T-cell (primary cell): ENCODE measurements around the gene MSANTD2. TPM values are rescaled to one million over a fixed set of nuclear protein-coding genes. Genes with fewer than 3 reads are reported as not detected.

Experiments
- ATAC-seq, 4 experiments: fragments of 200-7000 bp in 3 of 4; fragments of 150-1000 bp in 1 of 4; cut with Tn5 transposase; replicated peaks in 1 of 4; 1 replicate in 3 of 4; 2 replicates in 1 of 4; pipeline ENCODE4 v1.10.0; 2021; ENCODE audit warnings: moderate library complexity in 3 of 4, mild to moderate bottlenecking in 2 of 4, moderate number of reproducible peaks in 1 of 4
- CTCF ChIA-PET, 2 donors: fragments of 300-600 bp; sonication (Branson Sonifier 250); formaldehyde crosslinking; loops; one replicate each; lab custom pipeline; 2022; ENCODE audit warnings: antibody characterized with exemption in 2 of 2; lab: Charles Lee
- POLR2A ChIA-PET, 2 donors: fragments of 300-600 bp; sonication (Branson Sonifier 250); formaldehyde crosslinking; loops; one replicate each; lab custom pipeline; 2022; ENCODE audit warnings: antibody characterized with exemption in 2 of 2; lab: Charles Lee
- DNase-seq, 35 experiments: peaks; one replicate each; pipeline versions ENCODE4 v3.0.0 to v3.0.0-alpha.2; 2013 to 2023
- H3K27ac ChIP-seq: one replicate; pipeline ENCODE4 v1.5.1; 2013; ENCODE audit warnings: low read length
- H3K27me3 ChIP-seq, 2 experiments: replicated peaks in 1 of 2; 1 replicate in 1 of 2; 2 replicates in 1 of 2; pipeline versions ENCODE4 v1.6.1 to v1.7.0; 2013; ENCODE audit warnings: low read length in 1 of 2, mixed read lengths in 1 of 2; ENCODE audit not compliant: control insufficient read depth in 2 of 2, insufficient read depth in 2 of 2; ENCODE audit errors: extremely low read depth in 1 of 2
- H3K36me3 ChIP-seq, 2 donors: 1 replicate in 1 of 2; 2 replicates in 1 of 2; pipeline versions ENCODE4 v1.6.1 to v1.7.0; 2013; ENCODE audit warnings: low read length in 1 of 2; ENCODE audit not compliant: control insufficient read depth in 2 of 2, insufficient read depth in 1 of 2; ENCODE audit errors: extremely low read depth in 1 of 2
- H3K4me1 ChIP-seq, 2 experiments: 1 replicate in 1 of 2; 2 replicates in 1 of 2; pipeline versions ENCODE4 v1.6.1 to v1.7.0; 2013; ENCODE audit warnings: low read length in 2 of 2, mixed read lengths in 1 of 2; ENCODE audit not compliant: insufficient read depth in 2 of 2, control insufficient read depth in 1 of 2; ENCODE audit errors: extremely low read depth in 1 of 2
- H3K4me3 ChIP-seq, 2 donors: 1 replicate in 1 of 2; 2 replicates in 1 of 2; pipeline versions ENCODE4 v1.5.1 to v1.7.0; 2013; ENCODE audit warnings: mild to moderate bottlenecking in 2 of 2, low read length in 1 of 2, moderate library complexity in 1 of 2; ENCODE audit not compliant: control insufficient read depth in 1 of 2; ENCODE audit errors: extremely low read depth in 1 of 2
- H3K9me3 ChIP-seq: 2 replicates; pipeline ENCODE4 v1.7.0; 2013
- H3K27ac Mint-ChIP-seq, 2 donors: one replicate each; pipeline ENCODE4 v1.8.0; 2020 to 2021; ENCODE audit warnings: mild to moderate bottlenecking in 2 of 2, mixed read lengths in 2 of 2
- H3K27me3 Mint-ChIP-seq, 2 donors: one replicate each; pipeline ENCODE4 v1.8.0; 2021 to 2022; ENCODE audit warnings: mixed read lengths in 2 of 2
- H3K36me3 Mint-ChIP-seq: one replicate; pipeline ENCODE4 v1.8.0; 2021; ENCODE audit warnings: mixed read lengths
- H3K4me1 Mint-ChIP-seq, 3 donors: one replicate each; pipeline ENCODE4 v1.8.0; 2020 to 2022; ENCODE audit warnings: mixed read lengths in 3 of 3, mild to moderate bottlenecking in 1 of 3
- H3K4me3 Mint-ChIP-seq, 3 donors: one replicate each; pipeline ENCODE4 v1.8.0; 2020 to 2022; ENCODE audit warnings: mild to moderate bottlenecking in 3 of 3, mixed read lengths in 3 of 3, moderate library complexity in 3 of 3
- H3K9me3 Mint-ChIP-seq, 3 donors: one replicate each; pipeline ENCODE4 v1.8.0; 2020 to 2022; ENCODE audit warnings: mixed read lengths in 3 of 3
- WGBS: methylation state at CpG from one replicate; pipeline ENCODE4 v1.1.5; 2013; ENCODE audit warnings: missing lambda C conversion rate; ENCODE audit not compliant: insufficient coverage; 5-methylcytosine and 5-hydroxymethylcytosine counted together
- total RNA-seq, 35 experiments: library from RNA in 6 of 35; stranded (reverse) in 6 of 35; fragments of 120-200 nt in 1 of 35; gene quantifications; one replicate each; pipeline versions ENCODE4 v1.2.1 to v1.2.4 and lab custom pipeline; 2013 to 2026

MSANTD2 gene
- total RNA-seq (10 to 100 TPM; 10.1 to 25.2 (median 19.9) TPM), total RNA-seq (lab: John Stamatoyannopoulos, UW) (9.6 to 28.0 (median 14.7) reads per million in 29 experiments)
- 17.9 TPM for total RNA-seq (2013)

DNA sequence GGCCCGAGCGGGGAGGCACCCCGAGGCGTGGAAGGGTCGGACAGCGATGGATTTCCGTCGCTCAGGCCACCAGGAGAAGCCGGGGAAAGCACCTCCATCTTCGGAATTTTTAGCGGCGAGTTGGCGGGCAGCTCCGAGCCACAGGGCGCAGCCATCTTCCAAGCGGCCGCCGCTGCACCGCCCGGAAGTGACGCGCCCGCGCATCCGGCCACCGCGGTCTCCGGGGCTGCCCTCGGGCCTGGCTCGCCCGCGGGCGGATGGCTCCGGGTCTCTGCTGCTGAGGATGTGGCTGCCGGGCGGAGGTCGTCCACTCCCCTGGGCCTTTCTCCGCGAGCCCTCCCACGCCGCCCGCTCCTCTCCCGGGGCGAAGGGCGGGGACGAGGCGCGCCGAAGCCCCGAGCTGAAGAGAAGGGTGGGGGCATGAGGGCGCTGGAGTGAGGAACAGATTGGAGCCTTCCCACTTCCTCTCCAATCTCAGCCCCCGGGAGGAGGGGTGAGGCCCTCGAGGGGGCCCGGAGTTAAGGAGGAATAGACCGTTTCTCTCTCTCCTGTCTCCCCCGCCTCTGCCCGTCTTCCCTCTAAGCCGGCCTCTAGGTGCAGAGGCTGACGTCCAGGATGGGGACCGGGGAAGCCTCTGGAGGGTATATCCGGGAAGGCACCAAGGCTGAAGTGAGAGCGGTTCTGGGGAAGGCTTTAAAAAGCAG lies at the start of gene MSANTD2:
TSS of gene MSANTD2 (minus strand) at position 181 of the 704 bp plus-strand sequence. CDS start at position 155, 26 bp downstream.
- Mint-ChIP-seq H3K27ac (peak within 1 kb of the TSS; percentile 91 to 92), H3K4me3 (peak within 1 kb of the TSS; percentile 87 to 94 (median 93)), H3K27me3 (no peaks in the 10 kb centered on the region), H3K4me1 (peaks cover 18 to 32% (median 31%) of the 10 kb centered on the region in 3 donors), H3K36me3 (peaks cover 6% of the 10 kb centered on the region), H3K9me3 (no peaks in the 10 kb centered on the region)
- peak within 1 kb of the TSS; percentile 98 for H3K27ac ChIP-seq
- H3K9me3 ChIP-seq = no peaks in the 10 kb centered on the region
- DNase-seq (peak; percentile 38 to 85 (median 67)), ATAC-seq (peak; percentile 89 to 92 (median 90))
- H3K4me3 ChIP-seq = peak within 1 kb of the TSS; percentile 52 to 94
- no peaks in the 10 kb centered on the region for H3K27me3 ChIP-seq
- H3K4me1 ChIP-seq = peaks cover 11% of the 10 kb centered on the region in 2 experiments
- WGBS = 0% methylated on average over 39 of the region's 62 CpGs
- no peaks in the 10 kb centered on the region for H3K36me3 ChIP-seq
- ChIA-PET POLR2A (interaction anchor here in 1 of 2 donors (1.1 kb wide), 1 partner anchor 127 kb away, joined by 3 read pairs; the partner anchor contains the start of genes SIAE and SPA17), CTCF (interaction anchor here (0.8 to 1.6 kb wide), 9 partner anchors 36 to 157 kb away, joined by 3 to 11 read pairs (median 3); no protein-coding TSS in a partner anchor)

DNA sequence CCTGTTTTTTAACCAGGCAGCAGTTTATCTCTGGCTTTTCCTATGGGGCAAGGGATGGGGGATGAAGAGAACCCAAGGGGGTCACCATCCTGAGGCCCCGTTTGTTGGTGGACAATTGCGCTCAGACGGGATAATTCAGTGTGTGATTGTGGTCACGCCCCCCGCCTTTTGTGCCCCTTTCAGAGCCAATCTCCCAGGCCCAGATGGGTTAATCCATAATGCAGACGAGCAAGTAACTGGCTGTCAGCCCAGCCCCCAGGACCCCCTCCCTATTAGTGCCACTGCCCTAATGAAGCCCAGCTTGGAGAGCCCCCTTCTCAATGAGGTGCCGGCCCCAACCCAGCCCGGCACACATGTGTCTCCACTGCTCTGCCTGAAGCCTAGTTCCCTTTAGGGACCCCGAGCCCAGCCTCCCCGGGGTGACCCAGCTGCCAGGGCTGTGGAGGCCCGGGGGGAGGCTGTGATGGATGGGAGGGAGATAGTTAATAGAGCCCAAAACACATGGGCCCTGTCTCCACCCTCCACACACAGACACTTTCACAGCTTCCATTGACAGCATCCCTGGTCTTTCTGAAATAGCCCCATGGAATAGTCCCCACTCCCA lies 46.0 kb upstream of the MSANTD2 start:
- DNase-seq = no peak
- Mint-ChIP-seq H3K4me3 (no peak overlapping the region), H3K36me3 (no peaks in the 10 kb centered on the region), H3K27ac (no peak overlapping the region), H3K27me3 (peaks cover 81 to 88% of the 10 kb centered on the region in 2 donors), H3K9me3 (no peaks in the 10 kb centered on the region), H3K4me1 (peaks cover 0 to 9% (median 5%) of the 10 kb centered on the region in 3 donors)
- 22% methylated on average over 6 of the region's 11 CpGs for WGBS
- H3K36me3 ChIP-seq = no peaks in the 10 kb centered on the region
- POLR2A ChIA-PET = interaction anchor here in 1 of 2 donors (0.5 kb wide), 1 partner anchor 8 kb away, joined by 3 read pairs; no protein-coding TSS in a partner anchor
- H3K27ac ChIP-seq = no peak overlapping the region
- H3K4me1 ChIP-seq = peaks cover 0 to 9% of the 10 kb centered on the region in 2 experiments
- peaks cover 40 to 62% of the 10 kb centered on the region in 2 experiments for H3K27me3 ChIP-seq
- CTCF ChIA-PET = interaction anchor here in 1 of 2 donors (0.6 to 1.2 kb wide), 2 partner anchors 30 to 177 kb away, joined by 3 read pairs; no protein-coding TSS in a partner anchor
- no peak overlapping the region for H3K4me3 ChIP-seq
- H3K9me3 ChIP-seq = no peaks in the 10 kb centered on the region
- no peak for ATAC-seq

DNA sequence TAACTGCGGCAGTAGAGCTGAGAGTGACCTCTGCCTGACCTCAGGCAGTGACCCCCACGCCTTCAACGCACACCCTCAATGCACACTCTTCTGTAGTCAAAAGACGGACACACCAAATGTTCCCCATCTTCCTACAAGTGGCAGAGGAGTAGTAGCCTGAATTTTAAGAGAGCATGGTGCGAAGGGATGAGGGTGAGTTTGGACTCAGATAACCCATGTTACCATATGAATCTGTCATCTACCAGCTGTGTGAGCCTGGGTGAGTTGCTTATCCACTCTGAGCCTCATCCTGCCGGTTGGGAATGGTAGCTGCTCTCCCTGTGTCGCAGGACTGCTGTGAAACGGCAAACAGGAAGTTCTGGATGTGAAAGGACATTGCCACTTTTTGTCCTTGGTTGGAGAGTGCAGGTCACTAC lies 44.5 kb upstream of the MSANTD2 start:
- Mint-ChIP-seq H3K9me3 (no peaks in the 10 kb centered on the region), H3K27me3 (peaks cover 78 to 95% of the 10 kb centered on the region in 2 donors), H3K4me1 (peaks cover 7 to 16% (median 11%) of the 10 kb centered on the region in 3 donors), H3K27ac (no peak overlapping the region), H3K36me3 (no peaks in the 10 kb centered on the region), H3K4me3 (no peak overlapping the region)
- Histone ChIP-seq H3K4me1 (peaks cover 2 to 11% of the 10 kb centered on the region in 2 experiments), H3K27me3 (peaks cover 42 to 71% of the 10 kb centered on the region in 2 experiments), H3K4me3 (no peak overlapping the region), H3K9me3 (no peaks in the 10 kb centered on the region), H3K36me3 (no peaks in the 10 kb centered on the region), H3K27ac (no peak overlapping the region)
- 19% methylated on average over 3 of the region's 8 CpGs for WGBS
- no peak for ATAC-seq
- ChIA-PET POLR2A (interaction anchor here in 1 of 2 donors (0.6 kb wide), 1 partner anchor 14 kb away, joined by 10 read pairs; no protein-coding TSS in a partner anchor), CTCF (interaction anchor here in 1 of 2 donors (1.2 kb wide), 1 partner anchor 8 kb away, joined by 4 read pairs; no protein-coding TSS in a partner anchor)
- DNase-seq = no peak

DNA sequence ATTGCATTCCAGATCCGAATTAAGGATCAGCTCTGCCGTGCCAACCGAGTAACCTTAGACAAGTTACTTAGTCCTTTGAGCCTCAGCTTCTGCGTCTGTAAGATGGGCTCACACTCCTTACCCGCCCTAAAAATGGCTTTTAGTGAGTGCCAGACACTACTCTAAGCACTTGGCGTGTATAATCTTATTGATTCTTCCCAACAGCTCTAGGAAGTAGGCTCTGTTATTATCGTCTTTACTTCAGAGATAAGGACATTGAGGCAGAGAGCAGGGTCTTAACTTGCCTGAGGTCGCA lies 43.4 kb upstream of the MSANTD2 start:
- H3K9me3 ChIP-seq = no peaks in the 10 kb centered on the region
- Mint-ChIP-seq H3K4me1 (peaks cover 11 to 16% (median 11%) of the 10 kb centered on the region in 3 donors), H3K27ac (peak overlapping the region in 1 of 2 donors; percentile 27), H3K36me3 (no peaks in the 10 kb centered on the region), H3K27me3 (peaks cover 77 to 90% of the 10 kb centered on the region in 2 donors), H3K4me3 (no peak overlapping the region), H3K9me3 (no peaks in the 10 kb centered on the region)
- H3K4me3 ChIP-seq = no peak overlapping the region
- WGBS = 6% methylated on average over 6 of the region's 8 CpGs
- DNase-seq (no peak), ATAC-seq (no peak)
- POLR2A ChIA-PET = no interaction called here
- H3K4me1 ChIP-seq = peaks cover 2 to 20% of the 10 kb centered on the region in 2 experiments
- H3K36me3 ChIP-seq = no peaks in the 10 kb centered on the region
- no peak overlapping the region for H3K27ac ChIP-seq
- CTCF ChIA-PET = no interaction called here
- peaks cover 40 to 78% of the 10 kb centered on the region in 2 experiments for H3K27me3 ChIP-seq

DNA sequence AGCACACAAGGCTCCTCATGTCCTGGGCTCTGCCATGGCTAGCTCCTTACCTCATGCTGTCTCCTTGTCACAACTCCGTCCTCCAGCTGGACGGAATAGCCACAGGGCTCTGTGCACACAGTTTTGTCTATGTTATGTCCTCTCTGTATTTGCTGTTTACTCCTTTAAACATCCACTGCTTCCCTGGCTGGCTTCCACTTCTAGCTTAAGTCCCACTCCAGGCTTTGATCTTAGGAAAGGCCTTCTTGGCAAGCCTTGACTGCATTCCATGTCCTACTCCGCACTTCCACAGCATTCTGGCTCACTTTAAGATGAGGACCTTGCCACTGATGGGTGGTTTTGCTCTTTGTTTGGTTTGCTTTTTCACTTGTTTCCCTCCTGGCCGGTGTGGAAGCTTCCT lies 42.1 kb upstream of the MSANTD2 start:
- POLR2A ChIA-PET = no interaction called here

DNA sequence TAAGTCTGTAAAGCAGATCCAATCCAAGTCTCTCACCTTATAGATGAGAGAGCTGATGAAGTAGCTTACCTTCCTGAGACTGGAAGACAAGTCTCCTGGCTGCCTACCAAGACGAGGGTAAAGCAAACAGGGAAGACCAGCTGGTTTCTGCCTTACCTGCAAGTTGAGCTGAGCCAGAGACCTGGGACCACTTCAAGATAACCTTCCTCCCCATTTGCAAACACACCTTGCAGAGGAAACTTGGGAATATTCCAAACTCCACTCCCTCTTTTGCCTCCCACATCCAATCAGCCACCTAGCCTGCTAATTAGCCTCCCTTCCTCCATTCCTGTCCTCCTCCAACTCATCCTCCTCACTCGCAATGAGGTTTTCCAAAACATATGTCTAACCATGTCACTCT lies 41.6 kb upstream of the MSANTD2 start:
- ATAC-seq = no peak
- no peak overlapping the region for H3K4me3 ChIP-seq
- ChIA-PET CTCF (interaction anchor here (0.8 kb wide), 2 partner anchors 172 to 198 kb away, joined by 3 read pairs; no protein-coding TSS in a partner anchor), POLR2A (no interaction called here)
- H3K9me3 Mint-ChIP-seq = no peaks in the 10 kb centered on the region
- no peaks in the 10 kb centered on the region for H3K36me3 Mint-ChIP-seq
- H3K27ac ChIP-seq = no peak overlapping the region
- no peak overlapping the region for H3K4me3 Mint-ChIP-seq
- H3K27ac Mint-ChIP-seq = no peak overlapping the region
- H3K27me3 ChIP-seq = peaks cover 41 to 80% of the 10 kb centered on the region in 2 experiments
- H3K27me3 Mint-ChIP-seq = peaks cover 68 to 90% of the 10 kb centered on the region in 2 donors
- DNase-seq = no peak
- 15% methylated on average over 2 of the region's 2 CpGs for WGBS
- H3K36me3 ChIP-seq = no peaks in the 10 kb centered on the region
- no peaks in the 10 kb centered on the region for H3K9me3 ChIP-seq
- peaks cover 2 to 23% of the 10 kb centered on the region in 2 experiments for H3K4me1 ChIP-seq
- peaks cover 17 to 22% (median 17%) of the 10 kb centered on the region in 3 donors for H3K4me1 Mint-ChIP-seq

More for the DNA sequence above, 42.1 kb upstream of the MSANTD2 start:
- Mint-ChIP-seq H3K36me3 (no peaks in the 10 kb centered on the region), H3K4me1 (peaks cover 12 to 17% (median 13%) of the 10 kb centered on the region in 3 donors), H3K9me3 (no peaks in the 10 kb centered on the region), H3K27ac (no peak overlapping the region), H3K4me3 (no peak overlapping the region), H3K27me3 (peaks cover 73 to 90% of the 10 kb centered on the region in 2 donors)
- CTCF ChIA-PET = interaction anchor here (0.8 kb wide), 2 partner anchors 173 to 198 kb away, joined by 3 read pairs; no protein-coding TSS in a partner anchor
- no peaks in the 10 kb centered on the region for H3K36me3 ChIP-seq
- peaks cover 41 to 83% of the 10 kb centered on the region in 2 experiments for H3K27me3 ChIP-seq
- peaks cover 2 to 20% of the 10 kb centered on the region in 2 experiments for H3K4me1 ChIP-seq
- no peak overlapping the region for H3K4me3 ChIP-seq
- 48% methylated on average over 3 of the region's 4 CpGs for WGBS
- DNase-seq (no peak), ATAC-seq (no peak)
- H3K27ac ChIP-seq = no peak overlapping the region
- H3K9me3 ChIP-seq = no peaks in the 10 kb centered on the region
